Liver (tissue), 9 donors: ENCODE measurements around the gene PITPNC1. TPM values are rescaled to one million over a fixed set of nuclear protein-coding genes. Genes with fewer than 3 reads are reported as not detected.

Experiments
- DNase-seq: peaks from one replicate; pipeline ENCODE4 v3.0.0-alpha.2; 2017; ENCODE audit warnings: low spot score
- H3K27ac ChIP-seq, 2 donors: one replicate each; pipeline ENCODE4 v1.7.0; 2013; ENCODE audit warnings: inconsistent platforms in 2 of 2, low read length in 2 of 2, control low read depth in 1 of 2, low read depth in 1 of 2, mild to moderate bottlenecking in 1 of 2
- H3K27me3 ChIP-seq, 4 donors: one replicate each; pipeline versions ENCODE4 v1.6.1 to v1.7.0; 2013; ENCODE audit warnings: low read length in 3 of 4, inconsistent platforms in 1 of 4, mild to moderate bottlenecking in 1 of 4, moderate library complexity in 1 of 4; ENCODE audit not compliant: control insufficient read depth in 4 of 4, insufficient read depth in 4 of 4
- H3K36me3 ChIP-seq, 4 donors: one replicate each; pipeline versions ENCODE4 v1.6.1 to v1.7.0; 2013; ENCODE audit warnings: low read length in 3 of 4, mild to moderate bottlenecking in 3 of 4, low read depth in 1 of 4, moderate library complexity in 1 of 4; ENCODE audit not compliant: control insufficient read depth in 4 of 4, insufficient read depth in 3 of 4
- H3K4me1 ChIP-seq, 4 donors: one replicate each; pipeline versions ENCODE4 v1.6.1 to v1.7.0; 2013; ENCODE audit warnings: low read length in 3 of 4, mild to moderate bottlenecking in 3 of 4, moderate library complexity in 1 of 4; ENCODE audit not compliant: control insufficient read depth in 4 of 4, insufficient read depth in 4 of 4
- H3K4me3 ChIP-seq, 3 donors: one replicate each; pipeline versions ENCODE4 v1.6.1 to v1.7.0; 2013; ENCODE audit warnings: low read length in 3 of 3, control low read depth in 1 of 3, low read depth in 1 of 3, mild to moderate bottlenecking in 1 of 3
- H3K9ac ChIP-seq, 2 donors: one replicate each; pipeline ENCODE4 v1.7.0; 2013; ENCODE audit warnings: low read length in 2 of 2, mild to moderate bottlenecking in 2 of 2, moderate library complexity in 2 of 2, control low read depth in 1 of 2, low read depth in 1 of 2
- H3K9me3 ChIP-seq, 4 donors: one replicate each; pipeline versions ENCODE4 v1.6.1 to v1.7.0; 2013; ENCODE audit warnings: low read length in 3 of 4; ENCODE audit not compliant: control insufficient read depth in 4 of 4
- ATF3 ChIP-seq: IDR thresholded peaks from 2 replicates; pipeline ENCODE4 v1.6.1; 2016; ENCODE audit warnings: antibody characterized with exemption
- CTCF ChIP-seq: fragments of 150-350 bp; IDR thresholded peaks from 2 replicates; pipeline ENCODE4 v1.5.1; 2017; ENCODE audit warnings: improper control_type of control experiment, low read depth, low read length; ENCODE audit not compliant: missing input control
- EGR1 ChIP-seq, 2 donors: IDR thresholded peaks; 2 replicates each; pipeline ENCODE4 v1.6.1; 2016 to 2018; ENCODE audit warnings: antibody characterized with exemption in 2 of 2, low read depth in 2 of 2
- FOXA1 ChIP-seq: IDR thresholded peaks from 2 replicates; pipeline ENCODE4 v1.6.1; 2016; ENCODE audit warnings: antibody characterized with exemption
- FOXA2 ChIP-seq: IDR thresholded peaks from 2 replicates; pipeline ENCODE4 v1.6.1; 2016; ENCODE audit warnings: antibody characterized with exemption
- GABPA ChIP-seq, 2 donors: IDR thresholded peaks in 1 of 2; conservative IDR thresholded peaks in 1 of 2; 2 replicates each; pipeline ENCODE4 v1.6.1; 2016; ENCODE audit warnings: antibody characterized with exemption in 2 of 2, mild to moderate bottlenecking in 1 of 2, moderate library complexity in 1 of 2
- HNF4A ChIP-seq, 2 donors: conservative IDR thresholded peaks; 2 replicates each; pipeline ENCODE4 v1.6.1; 2016; ENCODE audit warnings: antibody characterized with exemption in 2 of 2, mild to moderate bottlenecking in 2 of 2
- HNF4G ChIP-seq: IDR thresholded peaks from 2 replicates; pipeline ENCODE4 v1.6.1; 2016; ENCODE audit warnings: antibody characterized with exemption
- JUND ChIP-seq, 2 donors: IDR thresholded peaks; 2 replicates each; pipeline ENCODE4 v1.6.1; 2016; ENCODE audit warnings: antibody characterized with exemption in 2 of 2
- MAX ChIP-seq: IDR thresholded peaks from 2 replicates; pipeline ENCODE4 v1.6.1; 2016; ENCODE audit warnings: antibody characterized with exemption
- NR2F2 ChIP-seq: IDR thresholded peaks from 2 replicates; pipeline ENCODE4 v1.6.1; 2016; ENCODE audit warnings: antibody characterized with exemption
- RAD21 ChIP-seq, 2 donors: IDR thresholded peaks; 2 replicates each; pipeline ENCODE4 v1.6.1; 2016; ENCODE audit warnings: antibody characterized with exemption in 2 of 2, mild to moderate bottlenecking in 2 of 2
- REST ChIP-seq: IDR thresholded peaks from 2 replicates; pipeline ENCODE4 v1.6.1; 2016; ENCODE audit warnings: antibody characterized with exemption, mild to moderate bottlenecking
- RXRA ChIP-seq, 2 donors: IDR thresholded peaks; 2 replicates each; pipeline ENCODE4 v1.6.1; 2017 to 2018; ENCODE audit warnings: antibody characterized with exemption in 2 of 2, mild to moderate bottlenecking in 1 of 2
- SP1 ChIP-seq: IDR thresholded peaks from 2 replicates; pipeline ENCODE4 v1.6.1; 2018; ENCODE audit warnings: antibody characterized with exemption, mild to moderate bottlenecking
- TAF1 ChIP-seq: conservative IDR thresholded peaks from 2 replicates; pipeline ENCODE4 v1.6.1; 2016; ENCODE audit warnings: antibody characterized with exemption, mild to moderate bottlenecking
- YY1 ChIP-seq: IDR thresholded peaks from 2 replicates; pipeline ENCODE4 v1.6.1; 2016; ENCODE audit warnings: antibody characterized with exemption, mild to moderate bottlenecking
- ZBTB33 ChIP-seq: IDR thresholded peaks from 2 replicates; pipeline ENCODE4 v1.6.1; 2016; ENCODE audit warnings: antibody characterized with exemption
- WGBS: extraction: QIAGEN DNeasy Blood & Tissue Kit; methylation state at CpG from one replicate; pipeline ENCODE4 v1.1.7; 2013; 5-methylcytosine and 5-hydroxymethylcytosine counted together
- polyA plus RNA-seq, 2 donors: library from polyadenylated mRNA; stranded (reverse) in 1 of 2; unstranded in 1 of 2; fragments of 200-250 nt in 1 of 2; fragments of >200 nt in 1 of 2; fragmentation: Nextera tagmentation in 1 of 2; extraction: Ambion mirVana in 1 of 2; gene quantifications; one replicate each; pipeline versions ENCODE4 v1.2.1 to v1.2.3, GENCODE V29; 2013 to 2015
- total RNA-seq, 2 donors: library from RNA; depleted of rRNA; stranded (reverse); fragments of >200 nt; gene quantifications; one replicate each; pipeline ENCODE4 v1.2.3, GENCODE V29; 2014
- donor health status: healthy.
- donor health status: healthy.
- donor health status: healthy.
- donor health status: healthy.
- donor health status: healthy.

PITPNC1 gene
- total and polyA plus RNA-seq, 4 donors: 2.3 to 10.2 (median 5.7) TPM

- no peak overlapping the region for H3K9ac ChIP-seq
- WGBS: 62% methylated on average over 4 of the region's 4 CpGs
- no peak for DNase-seq
Measured at GRCh38 chr17:67422897-67423296, 45.8 kb downstream of the PITPNC1 start.

More at GRCh38 chr17:67422897-67423296, 45.8 kb downstream of the PITPNC1 start:
- no peak overlapping the region for H3K4me3 ChIP-seq
- H3K9me3 ChIP-seq: no peaks in the 10 kb centered on the region
- H3K4me1 ChIP-seq: peaks cover 0 to 8% (median under 1%) of the 10 kb centered on the region in 4 donors
- no peaks in the 10 kb centered on the region for H3K27me3 ChIP-seq
- no peaks in the 10 kb centered on the region for H3K36me3 ChIP-seq
- TF ChIP-seq RXRA (IDR thresholded peaks at IDR 0.05) (peak in 1 of 2 donors; percentile 4), ATF3 (no peak), EGR1 (IDR thresholded peaks at IDR 0.05; ENCODE audit: low read depth in 2 of 2) (no peak), MAX (no peak), NR2F2 (no peak), TAF1 (no peak), SP1 (no peak), REST (no peak), ZBTB33 (no peak), CTCF (no peak), JUND (IDR thresholded peaks at IDR 0.05) (peak in 1 of 2 donors; percentile 54), GABPA (IDR thresholded peaks at IDR 0.05 in 1 of 2, conservative IDR thresholded peaks at IDR 0.05 in 1 of 2) (no peak), FOXA2 (no peak), YY1 (peak; percentile 58), FOXA1 (no peak), HNF4A (conservative IDR thresholded peaks at IDR 0.05) (peak in 1 of 2 donors; percentile 64), HNF4G (no peak), RAD21 (IDR thresholded peaks at IDR 0.05) (no peak)
- H3K27ac ChIP-seq: peak overlapping the region in 1 of 2 donors; percentile 13
